Endothelial cell of umbilical vein (primary cell): ENCODE results near the gene TEX19. TPM values are rescaled to one million over a fixed set of nuclear protein-coding genes. Genes with fewer than 3 reads are reported as not detected.

Experiments used
- BruUV-seq: library from RNA; stranded (reverse); fragments of 400-500 nt; replicated peaks from 2 replicates; lab custom pipeline; 2021; lab: Mats Ljungman, UMichigan
- CTCF ChIA-PET: fragments of 300-600, 350-600 bp; sonication (Branson Sonifier 250); formaldehyde crosslinking; loops from one replicate; lab custom pipeline; 2021; ENCODE audit warnings: antibody characterized with exemption, inconsistent platforms; lab: Charles Lee
- POLR2A ChIA-PET: fragments of 300-600, 350-600 bp; sonication (Branson Sonifier 250); formaldehyde crosslinking; loops from one replicate; lab custom pipeline; 2021; ENCODE audit warnings: antibody characterized with exemption, inconsistent platforms; lab: Charles Lee
- DNase-seq: peaks from one replicate; pipeline ENCODE4 v3.0.0-alpha.2; 2011; ENCODE audit warnings: low read depth, low spot score
- FAIRE-seq: peaks from 2 replicates; lab custom pipeline; 2011; peaks lifted over from hg19 to GRCh38; lab: Jason Lieb, UNC
- H2AFZ ChIP-seq: 2 replicates; pipeline ENCODE4 v1.6.0; 2012; ENCODE audit warnings: low read depth, low read length, control low read depth, inconsistent platforms
- H3K27ac ChIP-seq: 2 replicates; pipeline ENCODE4 v1.5.1; 2011; ENCODE audit warnings: low read depth, mild to moderate bottlenecking, control low read depth, low read length, moderate library complexity; ENCODE audit not compliant: insufficient read depth
- H3K27me3 ChIP-seq, 2 experiments: 2 replicates each; pipeline versions ENCODE4 v1.6.0 to v1.6.1; 2011; ENCODE audit warnings: low read length in 2 of 2, mixed read lengths in 1 of 2; ENCODE audit not compliant: control insufficient read depth in 2 of 2, insufficient read depth in 2 of 2
- H3K36me3 ChIP-seq, 2 experiments: 2 replicates in 1 of 2; 3 replicates in 1 of 2; pipeline ENCODE4 v1.5.1; 2011; ENCODE audit warnings: low read length in 2 of 2, mild to moderate bottlenecking in 1 of 2, moderate library complexity in 1 of 2; ENCODE audit not compliant: control insufficient read depth in 2 of 2, insufficient read depth in 2 of 2; ENCODE audit errors: extremely low read depth in 1 of 2
- H3K4me1 ChIP-seq: 3 replicates; pipeline ENCODE4 v1.5.1; 2011; ENCODE audit warnings: mild to moderate bottlenecking, low read length; ENCODE audit not compliant: control insufficient read depth, insufficient read depth; ENCODE audit errors: extremely low read depth
- H3K4me2 ChIP-seq: 2 replicates; pipeline ENCODE4 v1.6.1; 2011; ENCODE audit warnings: low read length, control low read depth, mixed read lengths; ENCODE audit not compliant: insufficient read depth
- H3K4me3 ChIP-seq, 3 experiments: fragments of 200-600 bp in 1 of 3; sonication (generic), shearing (Covaris generic) in 1 of 3; replicated peaks in 1 of 3; 2 replicates each; pipeline ENCODE4 v1.5.1; 2011 to 2016; ENCODE audit warnings: control low read depth in 3 of 3, low read length in 3 of 3, mild to moderate bottlenecking in 2 of 3, inconsistent platforms in 1 of 3, low read depth in 1 of 3, moderate library complexity in 1 of 3; ENCODE audit not compliant: insufficient read depth in 1 of 3
- H3K79me2 ChIP-seq: 2 replicates; pipeline ENCODE4 v1.6.0; 2012; ENCODE audit warnings: low read length, inconsistent platforms; ENCODE audit not compliant: control insufficient read depth, insufficient read depth
- H3K9ac ChIP-seq: replicated peaks from 2 replicates; pipeline ENCODE3; 2011; ENCODE audit warnings: low read length, control low read depth; ENCODE audit not compliant: insufficient read depth; ENCODE audit errors: extremely low read depth
- H3K9me1 ChIP-seq: replicated peaks from 3 replicates; pipeline ENCODE4 v1.6.0; 2011; ENCODE audit warnings: mild to moderate bottlenecking, low read length; ENCODE audit not compliant: control insufficient read depth, insufficient read depth; ENCODE audit errors: extremely low read depth
- H3K9me3 ChIP-seq: replicated peaks from 2 replicates; pipeline ENCODE4 v1.5.1; 2012; ENCODE audit warnings: low read length, inconsistent platforms; ENCODE audit not compliant: control insufficient read depth, insufficient read depth
- H4K20me1 ChIP-seq: replicated peaks from 2 replicates; pipeline ENCODE3; 2011; ENCODE audit warnings: mild to moderate bottlenecking, low read length; ENCODE audit not compliant: control insufficient read depth, insufficient read depth; ENCODE audit errors: extremely low read depth
- CTCF ChIP-seq, 2 donors: IDR thresholded peaks; 1 replicate in 1 of 2; 2 replicates in 1 of 2; pipeline ENCODE4 v1.5.1; 2011; ENCODE audit warnings: low read length in 2 of 2, mild to moderate bottlenecking in 2 of 2, moderate library complexity in 2 of 2, control low read depth in 1 of 2, inconsistent platforms in 1 of 2, low read depth in 1 of 2; ENCODE audit not compliant: insufficient read depth in 1 of 2; ENCODE audit errors: extremely low read depth in 1 of 2
- EZH2 ChIP-seq: IDR thresholded peaks from 2 replicates; pipeline ENCODE4 v1.6.1; 2012; ENCODE audit warnings: borderline replicate concordance, low read depth, mild to moderate bottlenecking, moderate library complexity, low read length, inconsistent platforms; ENCODE audit not compliant: severe bottlenecking
- FOS ChIP-seq: IDR thresholded peaks from 2 replicates; pipeline ENCODE4 v1.6.1; 2011; ENCODE audit warnings: mild to moderate bottlenecking, low read length, moderate library complexity, borderline replicate concordance; ENCODE audit not compliant: insufficient read depth
- GATA2 ChIP-seq: IDR thresholded peaks from 2 replicates; pipeline ENCODE4 v1.7.0; 2011; ENCODE audit warnings: low read depth, mild to moderate bottlenecking, moderate library complexity, mixed read lengths, low read length; ENCODE audit not compliant: insufficient read length, insufficient read depth
- JUN ChIP-seq: IDR thresholded peaks from 2 replicates; pipeline ENCODE4 v1.6.1; 2011; ENCODE audit warnings: borderline replicate concordance, low read depth; ENCODE audit not compliant: insufficient read length, insufficient read depth
- MAX ChIP-seq: IDR thresholded peaks from 2 replicates; pipeline ENCODE4 v1.6.1; 2011; ENCODE audit not compliant: insufficient read depth, insufficient read length
- MYC ChIP-seq: IDR thresholded peaks from one replicate; pipeline ENCODE4 v1.6.1; 2011; ENCODE audit warnings: mild to moderate bottlenecking, low read depth, low read length
- POLR2A ChIP-seq: IDR thresholded peaks from 2 replicates; pipeline ENCODE4 v1.6.1; 2012; ENCODE audit warnings: low read depth, mild to moderate bottlenecking, control low read depth, low read length
- POLR2AphosphoS5 ChIP-seq: IDR thresholded peaks from 2 replicates; pipeline ENCODE4 v1.6.1; 2012; ENCODE audit warnings: low read depth, mild to moderate bottlenecking, control low read depth, low read length, moderate library complexity; ENCODE audit not compliant: insufficient read depth
- dilution Hi-C: fragments of 300-500 bp; cut with MboI; formaldehyde crosslinking; loops from one replicate; pipeline ENCODE4 v1.15.0; 2019; ENCODE audit warnings: low sequenced_read_pairs; ENCODE audit not compliant: extremely low pct_ligation_motif_present
- intact Hi-C: fragments of 100-400 bp; cut with micrococcal nuclease; formaldehyde crosslinking; loops from one replicate; pipeline ENCODE4 v1.10.0; 2022
- polyA plus RNA-seq, 4 experiments: library from polyadenylated mRNA; depleted of rRNA in 3 of 4; stranded (reverse) in 3 of 4; unstranded in 1 of 4; fragments of >200 nt; gene quantifications; 2 replicates each; pipeline versions ENCODE4 v1.2.1 to v1.2.3, GENCODE V29; 2011 to 2012; ENCODE audit warnings: missing spikeins in 1 of 4
- total RNA-seq: library from RNA; stranded (reverse); gene quantifications from 2 replicates; pipeline ENCODE4 v1.2.3, GENCODE V29; 2021

The TEX19 gene
- total and polyA plus RNA-seq, 2 donors (not counting 3 experiments of a cell fraction or from before 2014, with no cell fraction given) = 0.06 TPM; not detected in 1

DNA sequence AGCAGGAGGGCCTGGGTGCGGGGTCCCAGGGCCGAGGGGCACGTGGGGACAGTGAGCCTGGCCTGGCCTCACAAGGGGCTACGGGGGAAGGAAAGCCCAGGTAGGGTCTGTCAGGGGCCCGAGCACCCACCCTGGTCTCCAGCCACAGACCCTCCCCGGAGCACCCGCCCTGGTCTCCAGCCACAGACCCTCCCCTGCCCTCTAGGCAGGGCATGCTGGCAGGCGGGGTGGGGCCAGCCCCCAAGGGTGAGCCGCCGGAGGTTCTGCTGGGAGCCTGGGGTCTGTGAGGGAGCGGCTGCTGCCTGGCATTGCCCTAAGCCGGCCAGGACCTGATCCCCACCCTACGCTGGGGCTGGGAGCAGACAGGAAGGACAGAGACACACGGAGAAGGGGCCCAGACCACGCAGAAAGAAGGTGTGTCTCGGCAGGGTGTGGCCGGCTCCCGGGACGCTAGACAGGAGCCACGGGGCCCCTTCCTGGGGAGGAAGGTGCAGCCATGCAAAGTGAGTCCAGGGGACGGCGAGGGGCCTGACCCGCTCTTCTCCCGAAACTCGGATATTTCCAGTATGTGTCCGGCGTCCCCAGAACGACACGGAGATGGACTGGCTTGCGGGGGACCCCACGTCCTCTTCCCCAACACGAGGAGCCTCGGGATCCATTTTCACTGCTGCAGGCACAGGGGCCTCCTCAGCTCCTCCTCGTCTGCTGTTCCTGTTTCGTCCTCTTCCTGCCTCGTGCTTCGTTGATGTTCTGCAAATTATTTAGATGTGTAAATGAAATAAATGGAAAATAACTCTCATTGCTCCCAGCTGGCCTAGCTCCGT lies 28.0 kb downstream of the TEX19 start:
- Histone ChIP-seq H2AFZ (no peak overlapping the region), H3K4me2 (no peak overlapping the region), H3K36me3 (no peaks in the 10 kb centered on the region), H3K4me1 (no peaks in the 10 kb centered on the region), H3K9me3 (no peaks in the 10 kb centered on the region), H4K20me1 (no peaks in the 10 kb centered on the region), H3K9ac (no peak overlapping the region), H3K27me3 (no peaks in the 10 kb centered on the region), H3K9me1 (no peaks in the 10 kb centered on the region), H3K79me2 (no peaks in the 10 kb centered on the region), H3K4me3 (no peak overlapping the region), H3K27ac (no peak overlapping the region)
- FAIRE-seq (no peak), DNase-seq (no peak)
- BruUV-seq = no TSS peak
- dilution Hi-C loops = no loop called here
- intact Hi-C loops = no loop called here
- POLR2A ChIA-PET = no interaction called here
- CTCF ChIA-PET = no interaction called here
- no peak for TF ChIP-seq GATA2
- TF ChIP-seq MAX = no peak
- TF ChIP-seq MYC = no peak
- TF ChIP-seq JUN = no peak
- no peak for TF ChIP-seq EZH2
- no peak for TF ChIP-seq POLR2A
- TF ChIP-seq CTCF (IDR thresholded peaks at IDR 0.05; ENCODE audit: extremely low read depth in 1 of 2, insufficient read depth in 1 of 2, low read depth in 1 of 2, low read length in 2 of 2) = no peak
- no peak for TF ChIP-seq FOS
- TF ChIP-seq POLR2AphosphoS5 = no peak
